ENCODE measurements around the gene ACOT8. TPM values are rescaled to one million over a fixed set of nuclear protein-coding genes. Genes with fewer than 3 reads are reported as not detected.

Gene ACOT8
- total RNA-seq, 1 donor from 2014 or later: 23.6 TPM

- Mint-ChIP-seq H3K4me1 (ENCODE audit: unreplicated experiment) (no peaks in the 10 kb centered on the region), H3K27ac (ENCODE audit: unreplicated experiment) (no peak overlapping the region), H3K36me3 (ENCODE audit: unreplicated experiment) (peaks cover 2% of the 10 kb centered on the region), H3K4me3 (ENCODE audit: unreplicated experiment) (no peak overlapping the region), H3K9me3 (ENCODE audit: unreplicated experiment) (no peaks in the 10 kb centered on the region), H3K27me3 (ENCODE audit: unreplicated experiment) (no peaks in the 10 kb centered on the region)
- no peak for DNase-seq (ENCODE audit: extremely low spot score, unreplicated experiment)
- no peak for TF ChIP-seq CTCF (IDR thresholded peaks at IDR 0.05)
These were observed 10.6 kb upstream of the ACOT8 start for GRCh38 chr20:45867819-45868176.

GRCh38 chr20:45867136-45867818 lies 10.1 kb upstream of the ACOT8 start:
- Mint-ChIP-seq H3K4me1 (ENCODE audit: unreplicated experiment) (no peaks in the 10 kb centered on the region), H3K4me3 (ENCODE audit: unreplicated experiment) (no peak overlapping the region), H3K36me3 (ENCODE audit: unreplicated experiment) (peaks cover 2% of the 10 kb centered on the region), H3K27ac (ENCODE audit: unreplicated experiment) (no peak overlapping the region), H3K27me3 (ENCODE audit: unreplicated experiment) (no peaks in the 10 kb centered on the region), H3K9me3 (ENCODE audit: unreplicated experiment) (no peaks in the 10 kb centered on the region)
- no peak for DNase-seq (ENCODE audit: extremely low spot score, unreplicated experiment)
- TF ChIP-seq CTCF (IDR thresholded peaks at IDR 0.05): no peak

- Mint-ChIP-seq H3K4me3 (ENCODE audit: unreplicated experiment) (no peak overlapping the region), H3K27ac (ENCODE audit: unreplicated experiment) (no peak overlapping the region), H3K4me1 (ENCODE audit: unreplicated experiment) (no peaks in the 10 kb centered on the region), H3K27me3 (ENCODE audit: unreplicated experiment) (no peaks in the 10 kb centered on the region), H3K36me3 (ENCODE audit: unreplicated experiment) (peaks cover 2% of the 10 kb centered on the region), H3K9me3 (ENCODE audit: unreplicated experiment) (no peaks in the 10 kb centered on the region)
- DNase-seq (ENCODE audit: extremely low spot score, unreplicated experiment): no peak
- TF ChIP-seq CTCF (IDR thresholded peaks at IDR 0.05): no peak
These were observed 9.3 kb upstream of the ACOT8 start for GRCh38 chr20:45866454-45866853.

- Mint-ChIP-seq H3K9me3 (ENCODE audit: unreplicated experiment) (no peaks in the 10 kb centered on the region), H3K4me1 (ENCODE audit: unreplicated experiment) (peaks cover 15% of the 10 kb centered on the region), H3K36me3 (ENCODE audit: unreplicated experiment) (peaks cover 2% of the 10 kb centered on the region), H3K27me3 (ENCODE audit: unreplicated experiment) (no peaks in the 10 kb centered on the region), H3K27ac (ENCODE audit: unreplicated experiment) (no peak overlapping the region), H3K4me3 (ENCODE audit: unreplicated experiment) (no peak overlapping the region)
- no peak for TF ChIP-seq CTCF (IDR thresholded peaks at IDR 0.05)
- no peak for DNase-seq (ENCODE audit: extremely low spot score, unreplicated experiment)
These were observed 6.6 kb upstream of the ACOT8 start for GRCh38 chr20:45863543-45864470.

Data from osteocyte (in vitro differentiated cells).